Progenitor cell of endocrine pancreas (in vitro differentiated cells): Measurements from ENCODE around the gene NEB. TPM values are rescaled to one million over a fixed set of nuclear protein-coding genes. Genes with fewer than 3 reads are reported as not detected.

ENCODE experiments used
- DNase-seq: peaks from one replicate; pipeline ENCODE4 v3.0.0; 2021; ENCODE audit warnings: low spot score; ENCODE audit not compliant: unreplicated experiment
- H3K27ac Mint-ChIP-seq: 2 replicates; pipeline ENCODE4 v1.8.0; 2021; ENCODE audit warnings: mild to moderate bottlenecking, moderate library complexity, mixed read lengths
- H3K27me3 Mint-ChIP-seq: 2 replicates; pipeline ENCODE4 v1.8.0; 2021; ENCODE audit warnings: mixed read lengths
- H3K36me3 Mint-ChIP-seq: 2 replicates; pipeline ENCODE4 v1.8.0; 2022; ENCODE audit warnings: mixed read lengths; ENCODE audit not compliant: insufficient read depth
- H3K4me1 Mint-ChIP-seq: 2 replicates; pipeline ENCODE4 v1.8.0; 2021; ENCODE audit warnings: low read depth, mixed read lengths
- H3K4me3 Mint-ChIP-seq: 2 replicates; pipeline ENCODE4 v1.8.0; 2021; ENCODE audit warnings: low read depth, mild to moderate bottlenecking, moderate library complexity, mixed read lengths
- H3K9me3 Mint-ChIP-seq: 2 replicates; pipeline ENCODE4 v1.8.0; 2021; ENCODE audit warnings: low read depth, mixed read lengths
- CTCF ChIP-seq: fragments of 200-600 bp; sonication (generic); IDR thresholded peaks from one replicate; pipeline ENCODE4 v1.5.0; 2021; ENCODE audit warnings: antibody characterized with exemption, mild to moderate bottlenecking; ENCODE audit not compliant: unreplicated experiment
- total RNA-seq: library from RNA; stranded (reverse); gene quantifications from 2 replicates; pipeline ENCODE4 v1.2.1, GENCODE V29; 2021

The NEB gene
- total RNA-seq, 1 donor from 2014 or later = 1.5 TPM

DNA sequence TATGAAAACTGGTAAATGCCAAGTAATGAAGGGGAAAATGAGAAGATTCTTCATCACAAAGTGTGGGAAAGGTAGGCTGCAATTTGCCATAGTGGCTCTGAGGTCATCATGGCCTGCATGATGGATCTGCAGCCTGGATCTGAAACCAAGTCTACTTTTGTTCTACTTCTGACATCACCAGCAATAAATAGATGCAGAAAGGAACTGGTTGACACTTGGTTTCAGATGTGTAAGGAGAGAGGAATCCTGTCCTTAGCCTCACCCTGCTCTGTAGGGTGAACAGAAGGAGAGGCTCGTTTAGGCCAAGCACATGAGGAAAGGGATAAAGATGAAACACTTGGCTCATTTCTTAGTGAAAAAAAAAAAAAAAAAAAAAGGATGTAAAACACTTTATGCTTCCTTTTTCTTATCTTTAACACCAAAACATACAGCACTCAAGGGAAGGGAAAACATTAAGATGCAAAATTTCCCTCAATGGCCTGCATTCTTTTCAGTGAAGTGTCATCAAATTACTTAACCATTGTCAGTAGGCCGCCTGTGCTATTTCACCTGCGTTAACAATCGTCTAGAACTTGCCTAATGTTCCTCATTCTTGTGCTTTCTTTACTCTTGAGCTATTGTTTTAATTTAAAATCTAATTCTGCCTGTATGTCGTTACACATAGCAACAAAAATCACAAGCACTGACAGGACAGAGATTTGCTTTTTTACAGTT is 3.9 kb downstream of the NEB start:
- TF ChIP-seq CTCF = no peak
- Mint-ChIP-seq H3K4me3 (no peak overlapping the region), H3K9me3 (no peaks in the 10 kb centered on the region), H3K27me3 (peaks cover 5% of the 10 kb centered on the region), H3K4me1 (peaks cover 19% of the 10 kb centered on the region), H3K36me3 (no peaks in the 10 kb centered on the region), H3K27ac (no peak overlapping the region)
- DNase-seq = no peak

DNA sequence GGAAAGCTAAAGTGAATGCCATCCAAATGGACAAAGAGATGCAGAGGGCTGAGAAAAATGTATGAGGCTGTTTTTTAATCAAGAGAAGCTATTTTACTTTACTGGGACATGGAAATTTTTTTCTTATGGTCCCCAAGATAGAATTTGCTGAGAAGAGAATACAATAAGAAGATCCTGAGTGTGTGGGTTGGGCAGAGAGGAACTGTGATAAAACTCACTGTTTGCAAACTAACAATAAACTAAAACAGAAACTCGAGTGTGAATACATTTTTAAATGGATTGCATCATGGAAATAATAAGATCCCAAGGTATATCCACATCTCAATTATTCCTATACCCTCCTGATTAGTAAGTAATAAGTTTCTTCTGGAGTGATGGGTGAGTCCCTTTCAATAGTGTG is 4.4 kb downstream of the NEB start:
- Mint-ChIP-seq H3K36me3 (no peaks in the 10 kb centered on the region), H3K9me3 (no peaks in the 10 kb centered on the region), H3K27ac (no peak overlapping the region), H3K4me3 (no peak overlapping the region), H3K27me3 (peaks cover 5% of the 10 kb centered on the region), H3K4me1 (peaks cover 16% of the 10 kb centered on the region)
- no peak for TF ChIP-seq CTCF
- DNase-seq = no peak

GRCh38 chr2:151729415-151729811 is 4.9 kb downstream of the NEB start:
- no peaks in the 10 kb centered on the region for H3K9me3 Mint-ChIP-seq
- H3K4me1 Mint-ChIP-seq = peaks cover 15% of the 10 kb centered on the region
- H3K36me3 Mint-ChIP-seq = no peaks in the 10 kb centered on the region
- no peak overlapping the region for H3K4me3 Mint-ChIP-seq
- no peak overlapping the region for H3K27ac Mint-ChIP-seq
- peaks cover 5% of the 10 kb centered on the region for H3K27me3 Mint-ChIP-seq
- DNase-seq = no peak
- no peak for TF ChIP-seq CTCF

DNA sequence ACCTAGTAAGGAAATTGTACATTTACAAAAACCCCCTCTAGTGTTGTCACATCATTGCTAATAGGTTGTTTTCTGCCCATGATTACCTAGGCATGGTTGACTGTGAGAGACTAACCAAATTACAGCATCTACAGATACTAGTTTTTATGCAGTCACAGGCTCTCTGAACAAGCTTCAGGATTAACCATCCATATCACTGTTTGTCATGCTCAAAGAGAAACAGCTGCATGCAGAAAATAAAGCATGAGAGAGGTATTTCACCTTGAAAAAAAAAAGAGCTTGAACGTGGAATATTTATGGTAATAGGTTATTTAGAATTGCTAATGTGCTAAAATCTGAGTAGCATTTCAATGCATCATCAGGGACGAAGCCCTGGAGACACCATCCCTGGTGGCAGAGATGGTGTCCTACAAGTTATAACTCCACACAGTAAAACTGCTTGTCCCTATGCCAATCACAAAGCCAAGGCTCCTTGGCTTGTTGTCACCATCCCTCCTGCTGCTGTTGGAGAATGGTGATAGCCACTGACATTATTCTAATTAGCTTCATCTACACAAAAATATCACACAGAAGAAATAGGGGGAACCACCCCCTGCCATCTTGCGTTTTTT is 5.4 kb downstream of the NEB start:
- H3K4me1 Mint-ChIP-seq = peaks cover 15% of the 10 kb centered on the region
- no peak overlapping the region for H3K4me3 Mint-ChIP-seq
- H3K27ac Mint-ChIP-seq = no peak overlapping the region
- H3K9me3 Mint-ChIP-seq = no peaks in the 10 kb centered on the region
- DNase-seq = no peak
- TF ChIP-seq CTCF = no peak
- peaks cover 5% of the 10 kb centered on the region for H3K27me3 Mint-ChIP-seq
- H3K36me3 Mint-ChIP-seq = no peaks in the 10 kb centered on the region

DNA sequence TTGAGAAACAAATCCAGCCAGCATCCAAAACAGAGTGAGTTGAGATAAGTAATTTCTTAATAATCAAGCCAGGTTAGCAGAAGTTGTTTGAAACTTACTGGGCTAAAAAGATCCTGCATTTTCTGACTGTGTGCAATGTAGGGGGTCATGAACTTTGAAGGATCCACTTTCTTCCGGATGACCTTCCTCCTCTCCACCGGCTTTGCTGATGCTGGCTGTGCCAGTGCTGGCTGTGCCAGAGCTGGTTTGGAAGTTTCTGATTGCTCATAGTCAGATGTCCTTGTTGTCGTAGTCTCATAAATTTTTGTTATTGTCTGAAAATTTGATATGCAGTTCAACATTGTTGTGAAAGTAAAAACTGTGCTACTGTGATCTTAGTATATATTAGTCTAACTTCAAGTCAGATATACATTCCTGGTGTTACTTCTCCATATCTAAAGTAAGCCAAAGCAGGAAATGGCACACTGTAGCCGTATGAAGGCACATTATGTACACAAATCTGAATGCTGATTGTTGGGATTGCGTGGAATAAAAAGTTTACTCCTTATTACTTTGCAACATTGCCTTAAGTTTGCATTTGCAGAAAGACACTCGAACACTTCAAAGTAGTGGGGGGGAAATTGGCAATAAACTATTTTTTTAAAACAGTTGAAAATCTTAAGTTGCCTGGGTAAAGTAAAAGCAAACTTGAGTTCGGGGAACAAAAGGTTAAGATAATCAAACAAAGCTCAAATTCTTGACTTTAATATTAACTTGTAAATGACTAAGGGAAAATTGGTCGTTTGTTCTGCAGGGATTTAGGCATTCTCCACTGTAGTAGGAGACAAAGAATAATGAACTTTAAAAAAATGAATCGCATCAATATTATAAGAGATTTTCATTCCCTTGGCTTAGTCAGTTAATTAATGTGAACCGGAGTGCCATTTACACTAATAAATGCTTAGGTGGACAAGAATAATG is 6.4 kb downstream of the NEB start:
- Mint-ChIP-seq H3K4me1 (peaks cover 15% of the 10 kb centered on the region), H3K27ac (no peak overlapping the region), H3K4me3 (no peak overlapping the region), H3K27me3 (peaks cover 2% of the 10 kb centered on the region), H3K9me3 (no peaks in the 10 kb centered on the region), H3K36me3 (no peaks in the 10 kb centered on the region)
- no peak for DNase-seq
- no peak for TF ChIP-seq CTCF
